PC-3 (cell line): ENCODE results near the gene CORO2B. TPM values are rescaled to one million over a fixed set of nuclear protein-coding genes. Genes with fewer than 3 reads are reported as not detected.

Experiments used
- ATAC-seq: fragments of 200-7000 bp; cut with Tn5 transposase; 2 replicates; pipeline ENCODE4 v1.9.1; 2020; ENCODE audit warnings: mild to moderate bottlenecking, moderate library complexity
- BruUV-seq: library from RNA; stranded (reverse); fragments of 400-500 nt; replicated peaks from 2 replicates; lab custom pipeline; 2021; lab: Mats Ljungman, UMichigan
- CTCF ChIA-PET: fragments of 300-600 bp; sonication (Branson Sonifier 250); formaldehyde crosslinking; loops from one replicate; lab custom pipeline; 2022; ENCODE audit warnings: antibody characterized with exemption; lab: Charles Lee
- POLR2A ChIA-PET: fragments of 300-600 bp; sonication (Branson Sonifier 250); formaldehyde crosslinking; loops from one replicate; lab custom pipeline; 2022; ENCODE audit warnings: antibody characterized with exemption; ENCODE audit not compliant: unreplicated experiment; lab: Charles Lee
- DNase-seq: peaks from one replicate; pipeline ENCODE4 v3.0.0-alpha.2; 2015
- H2AFZ ChIP-seq: fragments of 300-600 bp; sonication (generic); 2 replicates; pipeline ENCODE4 v1.6.0; 2016; ENCODE audit warnings: antibody characterized with exemption, low read length
- H3F3A ChIP-seq: fragments of 300-600 bp; sonication (generic); one replicate; pipeline ENCODE4 v1.6.0; 2017; ENCODE audit warnings: antibody characterized with exemption, low read length, control low read depth, mild to moderate bottlenecking; ENCODE audit not compliant: unreplicated experiment
- H3K27ac ChIP-seq: fragments of 300-600 bp; sonication (generic); 2 replicates; pipeline ENCODE4 v1.5.1; 2016; ENCODE audit warnings: mild to moderate bottlenecking, low read length
- H3K27me3 ChIP-seq: fragments of 300-600 bp; sonication (generic); 2 replicates; pipeline ENCODE4 v1.6.1; 2016; ENCODE audit warnings: low read length, mixed read lengths
- H3K36me3 ChIP-seq: fragments of 300-600 bp; sonication (generic); 2 replicates; pipeline ENCODE4 v1.6.1; 2016; ENCODE audit warnings: low read depth, mixed run types, low read length, mixed read lengths
- H3K4me1 ChIP-seq: fragments of 300-600 bp; sonication (generic); 2 replicates; pipeline ENCODE4 v1.5.1; 2016; ENCODE audit warnings: low read length; ENCODE audit not compliant: insufficient read depth
- H3K4me2 ChIP-seq: fragments of 300-600 bp; sonication (generic); 2 replicates; pipeline ENCODE4 v1.6.0; 2016; ENCODE audit warnings: low read length
- H3K4me3 ChIP-seq: fragments of 300-600 bp; sonication (generic); 2 replicates; pipeline ENCODE4 v1.5.1; 2016; ENCODE audit warnings: mild to moderate bottlenecking, low read length, mixed read lengths
- H3K79me2 ChIP-seq: fragments of 300-600 bp; sonication (generic); 2 replicates; pipeline ENCODE4 v1.6.1; 2017; ENCODE audit warnings: low read length, mixed read lengths
- H3K9ac ChIP-seq: fragments of 300-600 bp; sonication (generic); 2 replicates; pipeline ENCODE4 v1.6.0; 2016; ENCODE audit warnings: mild to moderate bottlenecking, low read length
- H3K9me2 ChIP-seq: fragments of 300-600 bp; sonication (generic); replicated peaks from 2 replicates; pipeline ENCODE4 v1.6.1; 2016; ENCODE audit warnings: mixed run types, low read length, mixed read lengths
- H3K9me3 ChIP-seq: fragments of 300-600 bp; sonication (generic); 2 replicates; pipeline ENCODE4 v1.6.1; 2016; ENCODE audit warnings: low read length, mixed read lengths
- H4K20me1 ChIP-seq: fragments of 300-600 bp; sonication (generic); 2 replicates; pipeline ENCODE4 v1.6.1; 2016; ENCODE audit warnings: low read length, mixed read lengths
- EZH2 ChIP-seq: fragments of 300-600 bp; sonication (generic); IDR thresholded peaks from one replicate; pipeline ENCODE4 v1.6.1; 2017; ENCODE audit warnings: antibody characterized with exemption, mild to moderate bottlenecking, low read length; ENCODE audit not compliant: unreplicated experiment
- EZH2phosphoT487 ChIP-seq: fragments of 300-600 bp; sonication (generic); IDR thresholded peaks from 2 replicates; pipeline ENCODE4 v1.6.1; 2018; ENCODE audit warnings: mild to moderate bottlenecking, antibody characterized with exemption, low read length, borderline replicate concordance
- intact Hi-C: fragments of 100-400 bp; cut with micrococcal nuclease; formaldehyde crosslinking; loops from 2 replicates; pipeline ENCODE4 v1.9.0; 2023
- total RNA-seq: library from RNA; depleted of rRNA; stranded (reverse); fragments of >200 nt; gene quantifications from 2 replicates; pipeline ENCODE4 v1.2.3, GENCODE V29; 2014
- TF ChIP-seq, protein P1 (sequence below): fragments of 300-600 bp; sonication (generic); conservative IDR thresholded peaks from 2 replicates; pipeline ENCODE4 v1.5.1; 2017; ENCODE audit warnings: antibody characterized with exemption, low read depth, mild to moderate bottlenecking, low read length

Gene CORO2B
- total RNA-seq, 1 experiment from 2014 or later: 0.66 TPM

DNA sequence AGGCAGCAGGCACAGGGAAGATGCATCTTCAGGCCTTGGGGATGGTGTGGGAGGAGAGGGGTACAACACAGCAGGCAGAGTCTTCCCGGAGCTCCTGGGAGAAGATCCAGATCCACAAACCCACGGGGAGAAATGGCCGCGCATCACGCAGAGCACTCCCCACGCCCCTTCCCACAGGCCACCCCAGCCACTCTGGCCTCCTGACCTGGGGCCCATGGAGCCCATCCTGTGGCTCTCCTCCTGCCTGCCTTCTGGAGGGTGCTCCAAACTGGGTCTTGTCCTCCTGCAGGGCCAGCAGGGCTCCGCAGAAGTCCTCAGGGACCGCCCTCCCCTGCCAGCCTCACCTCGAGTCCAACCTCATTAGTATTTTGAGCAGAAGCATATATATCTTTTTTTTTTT is 17.9 kb downstream of the CORO2B start:
- H3K9ac ChIP-seq: no peak overlapping the region
- no peaks in the 10 kb centered on the region for H3K36me3 ChIP-seq
- no peaks in the 10 kb centered on the region for H3K79me2 ChIP-seq
- no peak overlapping the region for H3K4me2 ChIP-seq
- DNase-seq (no peak), ATAC-seq (no peak)
- H3K27ac ChIP-seq: no peak overlapping the region
- no peak overlapping the region for H2AFZ ChIP-seq
- H3K27me3 ChIP-seq: no peaks in the 10 kb centered on the region
- no peak overlapping the region for H3K4me3 ChIP-seq
- no peaks in the 10 kb centered on the region for H3K9me2 ChIP-seq
- H3K4me1 ChIP-seq: no peaks in the 10 kb centered on the region
- BruUV-seq: no TSS peak
- ChIA-PET CTCF (no interaction called here), POLR2A (no interaction called here)
- no peaks in the 10 kb centered on the region for H3K9me3 ChIP-seq
- H4K20me1 ChIP-seq: no peaks in the 10 kb centered on the region
- no peak for TF ChIP-seq EZH2phosphoT487
- TF ChIP-seq, protein P1, sequence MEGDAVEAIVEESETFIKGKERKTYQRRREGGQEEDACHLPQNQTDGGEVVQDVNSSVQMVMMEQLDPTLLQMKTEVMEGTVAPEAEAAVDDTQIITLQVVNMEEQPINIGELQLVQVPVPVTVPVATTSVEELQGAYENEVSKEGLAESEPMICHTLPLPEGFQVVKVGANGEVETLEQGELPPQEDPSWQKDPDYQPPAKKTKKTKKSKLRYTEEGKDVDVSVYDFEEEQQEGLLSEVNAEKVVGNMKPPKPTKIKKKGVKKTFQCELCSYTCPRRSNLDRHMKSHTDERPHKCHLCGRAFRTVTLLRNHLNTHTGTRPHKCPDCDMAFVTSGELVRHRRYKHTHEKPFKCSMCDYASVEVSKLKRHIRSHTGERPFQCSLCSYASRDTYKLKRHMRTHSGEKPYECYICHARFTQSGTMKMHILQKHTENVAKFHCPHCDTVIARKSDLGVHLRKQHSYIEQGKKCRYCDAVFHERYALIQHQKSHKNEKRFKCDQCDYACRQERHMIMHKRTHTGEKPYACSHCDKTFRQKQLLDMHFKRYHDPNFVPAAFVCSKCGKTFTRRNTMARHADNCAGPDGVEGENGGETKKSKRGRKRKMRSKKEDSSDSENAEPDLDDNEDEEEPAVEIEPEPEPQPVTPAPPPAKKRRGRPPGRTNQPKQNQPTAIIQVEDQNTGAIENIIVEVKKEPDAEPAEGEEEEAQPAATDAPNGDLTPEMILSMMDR: no peak
- no peak for TF ChIP-seq EZH2
- intact Hi-C loops: no loop called here
- H3F3A ChIP-seq: no peaks in the 10 kb centered on the region

DNA sequence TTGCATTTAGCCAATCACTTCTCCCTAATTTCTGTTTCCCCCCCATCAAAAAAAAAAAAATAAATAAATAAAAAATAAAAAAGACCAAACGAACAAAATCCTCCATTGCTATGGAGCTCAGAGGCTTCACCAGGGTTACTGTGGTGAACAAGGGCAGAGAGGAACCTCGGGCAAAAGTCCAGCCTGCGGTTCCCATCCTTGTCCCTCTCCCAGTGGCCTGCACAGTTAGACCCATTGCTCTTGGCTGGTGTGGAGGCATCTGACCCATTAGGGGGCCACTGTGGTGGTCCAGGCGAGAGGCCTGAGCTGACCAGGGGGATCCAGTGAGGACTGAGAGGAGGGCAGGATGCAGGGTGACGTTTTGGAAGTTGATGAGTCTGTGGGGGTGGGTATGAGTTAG is 18.8 kb downstream of the CORO2B start:
- no peaks in the 10 kb centered on the region for H3K9me2 ChIP-seq
- H3K9ac ChIP-seq: no peak overlapping the region
- H3K27me3 ChIP-seq: no peaks in the 10 kb centered on the region
- ATAC-seq (no peak), DNase-seq (no peak)
- no peak overlapping the region for H3K27ac ChIP-seq
- no peaks in the 10 kb centered on the region for H3F3A ChIP-seq
- no peaks in the 10 kb centered on the region for H3K79me2 ChIP-seq
- ChIA-PET CTCF (no interaction called here), POLR2A (no interaction called here)
- no peak overlapping the region for H3K4me3 ChIP-seq
- no TSS peak for BruUV-seq
- H3K9me3 ChIP-seq: no peaks in the 10 kb centered on the region
- intact Hi-C loops: no loop called here
- no peaks in the 10 kb centered on the region for H3K36me3 ChIP-seq
- H3K4me2 ChIP-seq: no peak overlapping the region
- no peaks in the 10 kb centered on the region for H4K20me1 ChIP-seq
- TF ChIP-seq, protein P1: no peak
- TF ChIP-seq EZH2phosphoT487 (no peak), EZH2 (no peak)
- H2AFZ ChIP-seq: no peak overlapping the region
- H3K4me1 ChIP-seq: no peaks in the 10 kb centered on the region

DNA sequence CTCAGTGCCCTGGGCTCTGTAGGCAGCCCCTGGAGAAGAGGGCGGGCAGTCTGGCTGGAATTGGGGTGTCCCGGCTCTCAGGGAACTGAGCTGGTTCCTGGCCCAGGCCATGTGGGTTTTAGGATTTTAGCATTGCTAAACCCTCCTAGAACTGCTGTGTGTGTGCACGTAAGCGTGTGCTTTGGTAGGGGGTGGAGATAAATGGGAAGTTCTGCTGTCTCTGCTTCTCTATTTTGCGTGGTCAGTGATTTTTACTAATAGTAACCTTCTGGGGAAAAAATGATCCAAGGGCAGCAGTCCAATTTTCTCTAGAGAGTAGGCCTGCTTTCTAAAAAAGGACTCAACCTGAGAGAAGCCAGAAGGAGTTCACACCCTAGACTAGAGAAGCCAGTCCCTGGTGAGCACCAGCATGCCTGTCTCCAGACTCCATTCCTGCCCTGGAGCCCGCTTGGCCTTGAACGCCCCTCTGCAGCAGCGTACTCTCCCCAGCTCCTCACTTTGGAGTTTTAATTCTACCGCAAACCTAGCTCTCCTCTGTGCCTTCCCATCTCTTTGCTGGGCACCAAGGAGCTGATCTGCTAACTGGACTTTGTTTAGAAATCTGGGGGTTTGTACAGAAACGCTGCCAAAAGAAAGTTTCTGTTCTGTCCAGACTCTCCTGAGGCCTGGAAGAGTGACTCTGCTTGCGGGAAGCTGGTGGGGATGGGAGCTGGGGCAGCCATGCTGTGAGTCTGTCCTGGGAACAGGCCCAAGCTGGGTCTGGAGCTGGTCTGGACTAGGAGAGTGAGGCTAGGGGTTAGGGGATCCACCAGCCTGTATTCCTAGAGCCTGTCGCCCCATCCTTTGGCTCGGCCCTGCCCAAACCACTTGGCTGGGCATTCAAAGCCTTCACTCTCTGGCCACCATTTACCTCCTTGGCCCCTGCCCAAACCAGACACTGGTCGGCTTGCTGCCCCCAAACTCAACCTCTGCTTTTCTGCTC is 19.7 kb downstream of the CORO2B start:
- no peak overlapping the region for H3K27ac ChIP-seq
- no peak overlapping the region for H3K4me3 ChIP-seq
- intact Hi-C loops: no loop called here
- H3K79me2 ChIP-seq: no peaks in the 10 kb centered on the region
- H2AFZ ChIP-seq: no peak overlapping the region
- no peaks in the 10 kb centered on the region for H3K4me1 ChIP-seq
- CTCF ChIA-PET: no interaction called here
- no peak overlapping the region for H3K9ac ChIP-seq
- no peaks in the 10 kb centered on the region for H3K36me3 ChIP-seq
- BruUV-seq: no TSS peak
- ATAC-seq (no peak), DNase-seq (no peak)
- no peaks in the 10 kb centered on the region for H3F3A ChIP-seq
- no peaks in the 10 kb centered on the region for H3K27me3 ChIP-seq
- H3K9me3 ChIP-seq: no peaks in the 10 kb centered on the region
- H4K20me1 ChIP-seq: no peaks in the 10 kb centered on the region
- no peaks in the 10 kb centered on the region for H3K9me2 ChIP-seq
- H3K4me2 ChIP-seq: no peak overlapping the region
- POLR2A ChIA-PET: no interaction called here
- TF ChIP-seq EZH2 (no peak), EZH2phosphoT487 (no peak)
- TF ChIP-seq, protein P1: no peak
